Measurements from ENCODE around the gene CIC.
"Not testable (repeated sequence)": the region's sequence is repeated elsewhere in the genome, so short reads cannot be mapped to it uniquely, and the experiment has no call there.

The CIC gene

GRCh38 chr19:42335971-42336370 lies 66.9 kb downstream of the CIC start:
- no peak for DNase-seq

- not testable (repeated sequence) for DNase-seq
Observed at GRCh38 chr19:42339126-42339860, 70.2 kb downstream of the CIC start.

DNA sequence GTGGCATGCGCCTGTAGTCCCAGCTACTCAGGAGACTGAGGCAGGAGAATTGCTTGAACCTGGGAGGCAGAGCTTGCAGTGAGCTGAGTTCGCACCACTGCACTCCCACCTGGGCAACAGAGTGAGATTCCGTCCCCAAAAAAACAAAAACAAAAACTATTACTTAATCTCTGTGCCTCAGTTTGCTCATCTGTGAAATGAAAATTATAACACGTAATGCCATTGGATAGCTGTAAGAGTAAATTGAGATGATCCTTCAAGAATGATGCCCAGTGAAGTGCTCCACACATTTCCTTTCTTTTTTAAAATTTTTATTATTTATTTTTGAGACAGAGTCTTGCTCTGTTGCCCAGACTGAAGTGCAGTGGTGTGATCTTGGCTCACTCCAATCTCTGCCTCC lies 70.9 kb downstream of the CIC start:
- DNase-seq: not testable (repeated sequence)

DNA sequence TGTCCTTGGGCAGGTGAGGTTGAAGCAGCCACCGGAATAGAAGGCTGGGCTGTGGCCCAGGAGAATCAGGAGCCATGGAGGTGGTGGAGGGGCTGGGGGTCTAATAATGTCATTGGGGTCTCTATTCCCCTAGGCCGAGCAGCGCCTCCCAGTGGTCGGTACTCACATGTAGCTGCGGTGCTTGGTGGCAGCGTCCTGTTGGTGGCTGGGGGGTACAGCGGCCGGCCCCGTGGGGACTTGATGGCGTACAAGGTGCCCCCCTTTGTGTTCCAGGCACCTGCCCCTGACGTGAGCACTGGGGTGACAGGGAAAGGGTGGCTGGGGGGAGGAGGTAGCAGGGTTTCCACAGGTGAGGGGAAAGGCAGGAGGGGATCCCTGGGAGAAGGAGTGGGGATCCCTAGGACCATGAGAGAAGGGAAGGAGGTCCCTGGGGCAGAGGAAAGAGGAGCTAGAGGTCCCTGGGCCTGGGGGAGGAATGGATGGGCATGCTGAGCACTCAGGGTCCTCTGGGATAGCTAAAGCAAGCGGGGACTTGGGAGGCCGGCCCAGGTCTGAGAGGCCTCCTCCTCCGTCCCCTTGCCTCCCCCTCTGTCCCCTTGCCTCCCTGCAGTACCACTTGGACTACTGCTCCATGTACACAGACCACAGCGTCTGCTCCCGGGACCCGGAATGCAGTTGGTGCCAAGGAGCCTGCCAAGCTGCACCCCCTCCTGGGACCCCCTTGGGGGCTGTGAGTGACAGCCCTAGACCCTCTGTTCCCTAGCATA lies 74.5 kb downstream of the CIC start:
- no peak for DNase-seq

DNA sequence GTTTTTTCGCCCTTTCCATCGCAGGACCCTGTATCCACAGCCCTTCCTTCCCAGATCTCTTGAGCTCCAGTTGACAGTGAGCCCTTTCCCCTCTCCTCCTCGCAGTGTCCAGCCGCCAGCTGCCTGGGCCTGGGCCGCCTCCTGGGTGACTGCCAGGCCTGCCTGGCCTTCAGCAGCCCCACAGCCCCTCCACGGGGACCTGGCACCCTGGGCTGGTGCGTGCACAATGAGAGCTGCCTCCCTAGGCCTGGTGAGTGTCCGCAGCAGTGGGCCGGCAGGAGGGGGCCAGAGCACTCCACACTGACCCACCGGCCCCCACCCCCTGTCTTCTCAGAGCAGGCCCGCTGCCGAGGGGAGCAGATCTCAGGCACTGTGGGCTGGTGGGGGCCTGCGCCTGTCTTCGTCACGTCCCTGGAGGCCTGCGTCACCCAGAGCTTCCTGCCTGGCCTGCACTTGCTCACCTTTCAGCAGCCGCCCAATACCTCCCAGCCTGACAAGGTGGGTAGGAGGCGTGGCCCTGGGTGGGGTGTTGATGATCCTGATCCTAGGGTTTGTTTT lies 75.4 kb downstream of the CIC start:
- DNase-seq: no peak

Data from stimulated activated CD8-positive, alpha-beta memory T cell treated with anti-CD3 and anti-CD28 coated beads, Interleukin-4, amount 100 ng/mL, for 48 hours (primary cell).